BLaER1 (cell line): ENCODE results near the gene NUDT1.

Experiments used
- H3K27ac ChIP-seq: shearing (Covaris generic); formaldehyde crosslinking; 2 replicates; pipeline ENCODE4 v1.8.1; 2022
- H3K27me3 ChIP-seq: shearing (Covaris generic); formaldehyde crosslinking; 2 replicates; pipeline ENCODE4 v1.8.1; 2022
- H3K36me3 ChIP-seq: shearing (Covaris generic); formaldehyde crosslinking; 2 replicates; pipeline ENCODE4 v1.8.1; 2022
- H3K4me1 ChIP-seq: shearing (Covaris generic); formaldehyde crosslinking; 2 replicates; pipeline ENCODE4 v1.8.1; 2022
- H3K4me2 ChIP-seq: shearing (Covaris generic); formaldehyde crosslinking; 2 replicates; pipeline ENCODE4 v1.8.1; 2022
- H3K4me3 ChIP-seq: shearing (Covaris generic); formaldehyde crosslinking; 2 replicates; pipeline ENCODE4 v1.8.1; 2022
- H3K9ac ChIP-seq: shearing (Covaris generic); formaldehyde crosslinking; 2 replicates; pipeline ENCODE4 v1.8.1; 2022
- H3K9me3 ChIP-seq: shearing (Covaris generic); formaldehyde crosslinking; 2 replicates; pipeline ENCODE4 v1.8.1; 2022
- H4K20me1 ChIP-seq: shearing (Covaris generic); formaldehyde crosslinking; 2 replicates; pipeline ENCODE4 v1.8.1; 2022
- Cebpa-rat ChIP-seq: shearing (Covaris generic); IDR thresholded peaks from 2 replicates; pipeline ENCODE4 v1.8.1; 2022

The NUDT1 gene

DNA sequence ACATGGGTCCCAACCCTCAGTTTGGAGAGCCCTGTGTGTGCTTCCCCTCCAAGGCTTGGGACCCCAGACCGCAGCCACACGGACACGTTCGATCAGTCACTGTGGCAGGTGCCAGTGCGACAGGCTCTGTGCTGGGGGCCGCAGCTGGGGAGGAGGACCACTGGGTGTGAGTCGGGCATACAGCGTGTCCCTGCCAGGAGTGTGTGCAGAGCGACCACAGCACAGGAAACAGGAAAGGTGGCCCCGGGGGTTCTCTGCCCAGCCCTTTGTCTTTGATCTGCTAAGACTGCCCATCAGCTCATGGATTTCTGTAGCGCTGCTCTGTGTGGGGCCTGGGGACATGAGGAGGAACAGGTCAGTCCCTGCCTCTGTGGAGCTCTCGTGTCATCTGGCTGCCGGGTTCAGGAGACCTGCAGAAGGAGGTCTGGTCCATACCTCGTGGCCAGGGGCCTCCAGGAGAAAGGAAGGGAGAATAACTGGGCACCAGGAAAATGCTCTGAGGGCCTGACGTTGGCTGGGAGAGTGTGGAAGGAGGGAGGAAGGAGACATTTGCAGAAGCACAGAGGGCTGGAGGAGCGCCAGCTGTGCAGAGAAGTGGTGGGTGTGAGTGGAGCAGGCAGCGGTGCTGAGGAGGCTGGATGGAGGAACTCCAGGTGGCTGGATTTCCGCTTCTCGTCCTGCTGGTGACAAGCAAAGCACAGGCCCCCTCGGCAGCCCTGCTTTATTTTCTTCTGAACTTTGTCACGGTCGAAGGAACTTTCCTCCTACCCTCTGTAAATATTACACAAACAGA, 4.1 kb downstream of the NUDT1 start:
- no peak for TF ChIP-seq Cebpa-rat
- peaks cover 92% of the 10 kb centered on the region for H3K4me1 ChIP-seq
- peak overlapping the region; percentile 95 for H3K27ac ChIP-seq
- peak overlapping the region; percentile 98 for H3K4me3 ChIP-seq
- H4K20me1 ChIP-seq, result peaks cover 11% of the 10 kb centered on the region
- peak overlapping the region; percentile 99 for H3K4me2 ChIP-seq
- peaks cover 13% of the 10 kb centered on the region for H3K36me3 ChIP-seq
- H3K27me3 ChIP-seq, result no peaks in the 10 kb centered on the region
- no peaks in the 10 kb centered on the region for H3K9me3 ChIP-seq
- peak overlapping the region; percentile 89 for H3K9ac ChIP-seq

DNA sequence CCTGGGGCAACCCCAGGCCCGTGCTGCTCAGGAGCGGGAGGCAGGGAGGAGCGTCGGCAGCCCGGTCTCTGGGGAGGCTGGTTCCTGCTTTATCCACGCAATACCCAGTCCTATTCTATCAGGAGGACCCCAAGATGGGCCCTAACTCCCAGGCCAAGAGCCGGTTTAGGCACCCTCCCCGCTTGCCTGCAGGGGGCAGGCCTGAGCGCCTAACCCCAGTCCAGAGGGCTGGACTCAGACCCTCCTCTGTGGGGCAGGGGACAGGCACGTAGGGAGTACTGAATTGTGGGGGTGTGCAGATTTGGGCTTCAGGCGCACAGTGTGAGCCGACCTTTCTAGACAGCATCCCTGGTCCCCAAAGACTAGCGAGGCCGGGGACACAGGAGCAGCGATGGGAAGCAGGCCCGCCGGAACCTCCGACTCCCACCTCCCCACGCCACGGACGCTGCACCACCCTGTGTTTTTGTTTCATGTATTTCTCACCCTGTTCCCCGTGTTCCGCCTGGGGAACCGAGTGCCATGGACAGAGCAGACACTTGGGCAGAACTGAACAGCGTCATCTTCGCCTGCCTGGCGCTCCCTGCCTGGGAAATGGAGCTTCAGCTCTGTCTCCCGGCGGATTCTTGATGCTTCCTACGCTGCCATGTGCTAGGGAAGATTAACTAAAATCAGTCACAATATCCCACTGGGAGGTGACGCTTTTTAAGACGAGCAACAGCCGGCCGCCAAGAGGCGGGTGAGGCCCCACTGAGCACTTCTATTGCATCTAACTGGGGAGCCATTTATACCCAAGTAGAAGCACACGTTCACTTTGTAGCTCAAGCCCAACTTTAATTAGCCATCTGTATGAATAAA, 5.3 kb downstream of the NUDT1 start:
- Histone ChIP-seq H3K36me3 (peaks cover 25% of the 10 kb centered on the region), H3K9me3 (no peaks in the 10 kb centered on the region), H4K20me1 (peaks cover 17% of the 10 kb centered on the region), H3K4me1 (peaks cover 100% of the 10 kb centered on the region), H3K27me3 (no peaks in the 10 kb centered on the region), H3K27ac (peak overlapping the region; percentile 95), H3K4me3 (peak overlapping the region; percentile 98), H3K4me2 (peak overlapping the region; percentile 99), H3K9ac (peak overlapping the region; percentile 89)
- TF ChIP-seq Cebpa-rat, result no peak

DNA sequence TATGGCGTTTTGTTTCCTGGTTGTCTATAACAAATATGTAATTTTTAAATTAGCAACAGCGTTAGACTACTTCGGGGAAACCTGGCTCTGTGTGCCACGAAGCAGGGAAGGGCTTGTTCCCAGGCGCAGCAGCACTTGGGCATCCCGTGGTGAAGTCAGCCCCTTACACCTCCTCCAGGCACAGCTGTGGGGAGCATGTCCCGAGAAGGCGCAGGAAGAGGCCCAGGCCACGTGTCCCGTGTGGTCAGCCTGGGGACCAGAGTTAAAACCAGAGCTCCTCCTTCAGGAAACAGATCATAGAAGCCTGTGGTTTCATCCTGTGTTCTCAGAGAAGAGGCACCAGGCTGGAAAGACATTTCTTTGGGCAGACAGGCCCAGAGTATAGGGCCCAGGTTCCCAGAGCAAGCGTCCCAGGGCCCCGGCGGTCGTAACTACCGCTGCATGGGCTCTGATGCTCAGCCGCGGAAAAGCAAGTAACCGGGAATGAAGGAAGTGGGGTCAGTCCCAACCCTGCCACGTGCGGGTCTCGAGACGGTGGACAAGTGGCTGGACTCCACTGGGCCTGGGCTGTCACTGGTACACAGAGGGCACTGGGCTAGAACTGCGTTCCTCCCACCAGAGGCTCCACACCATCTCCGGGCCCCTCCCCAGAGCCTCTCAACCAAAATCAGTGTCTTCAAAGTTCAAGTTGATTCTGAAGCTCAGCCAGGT, 7.1 kb downstream of the NUDT1 start:
- Histone ChIP-seq H3K27ac (peak overlapping the region; percentile 55), H3K9me3 (no peaks in the 10 kb centered on the region), H3K4me2 (peak overlapping the region; percentile 99), H3K36me3 (peaks cover 36% of the 10 kb centered on the region), H3K4me3 (no peak overlapping the region), H4K20me1 (peaks cover 17% of the 10 kb centered on the region), H3K4me1 (peaks cover 99% of the 10 kb centered on the region), H3K27me3 (no peaks in the 10 kb centered on the region), H3K9ac (peak overlapping the region; percentile 30)
- no peak for TF ChIP-seq Cebpa-rat

DNA sequence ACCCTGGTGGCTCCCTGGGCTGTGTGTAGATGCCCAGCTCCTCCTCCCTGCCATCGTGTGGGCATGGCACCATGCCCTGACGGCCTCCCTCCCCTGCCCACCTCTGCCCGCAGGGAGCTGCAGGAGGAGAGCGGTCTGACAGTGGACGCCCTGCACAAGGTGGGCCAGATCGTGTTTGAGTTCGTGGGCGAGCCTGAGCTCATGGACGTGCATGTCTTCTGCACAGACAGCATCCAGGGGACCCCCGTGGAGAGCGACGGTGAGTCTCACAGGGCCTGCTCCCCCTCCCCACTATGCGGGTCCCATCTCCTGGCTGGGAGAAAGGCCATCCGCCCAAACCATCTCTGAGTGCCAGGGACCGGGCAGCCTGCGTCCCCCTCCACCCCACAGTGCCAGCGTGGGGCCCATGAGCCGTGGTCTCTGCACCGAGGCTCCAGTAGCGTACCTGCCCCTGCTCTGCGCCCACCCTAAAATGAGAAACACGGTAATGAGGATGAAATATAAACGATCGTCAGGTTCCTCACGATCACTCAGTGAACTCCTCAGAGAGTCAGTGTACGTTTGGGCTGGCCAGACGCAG, 7.8 kb downstream of the NUDT1 start:
- Histone ChIP-seq H3K4me2 (peak overlapping the region; percentile 99), H4K20me1 (peaks cover 17% of the 10 kb centered on the region), H3K9me3 (no peaks in the 10 kb centered on the region), H3K36me3 (peaks cover 43% of the 10 kb centered on the region), H3K27ac (peak overlapping the region; percentile 55; the same call in 1 of the 2 replicates), H3K27me3 (no peaks in the 10 kb centered on the region), H3K4me1 (peaks cover 99% of the 10 kb centered on the region), H3K9ac (no peak overlapping the region; the same call in 1 of the 2 replicates), H3K4me3 (no peak overlapping the region)
- TF ChIP-seq Cebpa-rat, result no peak

DNA sequence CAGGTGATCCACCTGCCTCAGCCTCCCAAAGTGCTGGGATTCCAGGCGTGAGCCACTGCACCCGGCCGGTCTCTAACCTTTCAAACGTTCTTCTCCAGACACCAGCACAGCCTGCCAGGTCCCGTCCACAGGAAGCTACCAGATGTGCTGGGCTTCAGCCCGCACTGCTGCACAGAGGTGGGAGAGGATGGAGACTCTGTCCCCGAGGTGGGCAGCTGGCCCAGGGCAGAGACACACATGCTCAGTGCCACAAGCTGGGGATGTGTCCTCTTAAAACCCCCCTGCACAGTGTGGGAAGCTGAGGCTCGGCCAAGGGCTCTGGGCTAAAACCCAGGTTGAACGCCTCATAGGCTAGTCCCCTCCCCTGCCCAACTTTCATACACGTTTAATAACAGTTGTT, 9.4 kb downstream of the NUDT1 start:
- TF ChIP-seq Cebpa-rat, result no peak
- Histone ChIP-seq H3K27me3 (no peaks in the 10 kb centered on the region), H3K4me2 (peak overlapping the region; percentile 77; the same call in 1 of the 2 replicates), H3K4me1 (peaks cover 84% of the 10 kb centered on the region), H3K9me3 (no peaks in the 10 kb centered on the region), H3K4me3 (no peak overlapping the region), H3K36me3 (peaks cover 58% of the 10 kb centered on the region), H3K27ac (no peak overlapping the region), H4K20me1 (peaks cover 25% of the 10 kb centered on the region), H3K9ac (no peak overlapping the region)

DNA sequence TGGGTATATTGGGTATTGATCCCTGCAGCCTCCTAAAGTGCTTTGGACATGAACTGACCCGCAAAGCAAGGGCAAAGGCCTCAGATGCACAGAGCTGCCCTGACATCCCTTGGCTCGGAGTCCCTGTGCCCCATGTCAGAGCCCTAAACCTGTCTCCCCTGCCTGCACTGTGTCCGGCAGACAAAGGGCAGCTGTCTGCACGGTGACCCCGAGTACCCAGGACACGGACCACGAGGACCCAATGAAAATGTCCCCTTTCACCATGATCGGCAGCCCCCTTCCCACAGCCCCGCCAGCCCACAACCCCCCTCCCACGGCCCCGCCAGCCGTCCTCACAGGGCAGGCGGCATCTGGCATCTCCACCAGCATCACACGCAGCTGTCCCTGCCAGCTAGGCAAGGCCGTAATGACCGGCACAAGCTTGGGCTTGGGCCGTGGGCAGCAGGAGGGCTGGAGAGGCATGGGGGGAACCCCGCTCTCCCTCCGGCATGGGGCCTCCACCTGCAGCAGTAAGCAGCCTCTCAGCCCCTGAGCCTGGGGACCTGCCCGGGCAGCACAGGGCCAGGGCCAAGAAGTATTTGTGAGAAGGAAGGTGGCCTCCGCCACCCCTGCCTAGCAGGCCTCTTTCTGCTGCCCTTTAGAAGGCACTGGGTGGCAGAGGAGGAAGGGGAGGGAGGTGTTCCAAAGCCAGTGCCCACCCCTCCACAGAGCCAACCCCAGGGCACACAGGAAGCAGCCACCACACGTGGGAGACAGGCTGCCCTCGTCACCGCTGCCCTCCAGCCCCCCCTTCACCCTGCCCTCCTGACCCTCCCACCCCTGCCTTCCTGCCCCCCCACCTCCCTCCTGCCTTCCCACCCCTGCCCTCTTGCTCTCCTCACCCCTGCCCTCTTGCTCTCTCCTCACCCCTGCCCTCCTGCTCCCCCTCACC, 10.1 kb downstream of the NUDT1 start:
- Histone ChIP-seq H3K9me3 (no peaks in the 10 kb centered on the region), H3K27me3 (no peaks in the 10 kb centered on the region), H3K4me1 (peaks cover 80% of the 10 kb centered on the region), H3K9ac (peak overlapping the region; percentile 50; the same call in 1 of the 2 replicates), H3K36me3 (peaks cover 65% of the 10 kb centered on the region), H3K4me3 (no peak overlapping the region), H3K4me2 (peak overlapping the region; percentile 77), H3K27ac (peak overlapping the region; percentile 53), H4K20me1 (peaks cover 25% of the 10 kb centered on the region)
- TF ChIP-seq Cebpa-rat, result no peak

DNA sequence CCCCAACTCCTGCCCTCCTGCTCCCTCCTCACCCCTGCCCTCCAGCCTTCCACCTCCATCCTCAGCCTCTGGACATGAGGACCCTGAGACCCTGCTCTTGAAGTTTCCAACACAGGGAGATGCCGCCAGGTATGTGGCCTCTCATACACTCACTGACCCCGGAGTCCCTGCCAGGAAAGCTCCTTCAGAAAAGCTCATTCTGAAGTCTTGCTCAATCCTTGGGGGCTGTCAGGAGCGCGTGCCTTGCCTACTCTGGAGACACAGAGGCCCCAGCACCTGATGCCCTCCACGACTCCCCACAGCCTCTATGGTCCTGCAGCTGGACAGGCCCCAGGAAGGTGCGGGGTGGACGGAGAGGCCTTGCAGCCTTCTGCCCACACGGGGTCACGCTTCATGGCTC, 11.0 kb downstream of the NUDT1 start:
- no peak overlapping the region for H3K4me3 ChIP-seq
- peaks cover 25% of the 10 kb centered on the region for H4K20me1 ChIP-seq
- no peaks in the 10 kb centered on the region for H3K9me3 ChIP-seq
- TF ChIP-seq Cebpa-rat, result no peak
- peak overlapping the region; percentile 32 for H3K4me2 ChIP-seq
- no peaks in the 10 kb centered on the region for H3K27me3 ChIP-seq
- no peak overlapping the region for H3K9ac ChIP-seq
- peaks cover 80% of the 10 kb centered on the region for H3K4me1 ChIP-seq
- peaks cover 72% of the 10 kb centered on the region for H3K36me3 ChIP-seq
- H3K27ac ChIP-seq, result peak overlapping the region; percentile 44

DNA sequence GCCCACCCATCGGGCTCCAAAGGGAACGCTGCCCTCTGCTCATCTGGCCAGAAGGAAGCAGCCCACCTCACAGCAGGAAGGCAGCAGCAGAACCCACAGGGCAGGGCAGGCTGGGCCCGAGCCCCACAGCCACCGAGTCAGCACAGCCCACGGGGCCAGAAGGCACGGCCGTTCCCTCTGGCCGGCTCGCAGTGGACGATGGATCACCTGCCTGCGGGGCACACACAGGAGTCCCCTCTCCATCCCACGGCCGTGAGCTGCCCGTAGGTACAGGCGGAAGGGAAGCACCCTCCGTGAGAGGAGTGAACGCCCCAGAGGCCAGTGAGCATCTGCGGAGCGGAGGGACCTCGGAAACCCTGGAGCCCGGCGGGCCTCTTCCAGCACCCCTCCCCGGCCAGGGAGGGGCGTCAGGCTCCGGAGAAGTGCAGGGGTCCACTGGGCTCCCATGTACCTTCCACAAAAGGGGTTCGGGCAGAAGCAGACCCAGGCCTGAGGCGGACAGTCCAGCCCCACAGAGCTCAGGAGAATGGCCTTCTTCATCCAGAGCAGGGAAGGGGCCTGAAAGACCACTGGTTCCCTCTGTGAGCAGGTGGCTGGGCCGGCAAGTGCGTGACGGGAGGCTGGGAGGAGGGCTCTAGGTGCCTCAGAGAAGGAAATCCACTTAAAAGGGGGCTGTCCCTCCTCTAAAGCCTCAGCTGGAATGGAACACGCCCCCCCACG, 11.7 kb downstream of the NUDT1 start:
- no peak for TF ChIP-seq Cebpa-rat
- peaks cover 80% of the 10 kb centered on the region for H3K4me1 ChIP-seq
- peaks cover 30% of the 10 kb centered on the region for H4K20me1 ChIP-seq
- peak overlapping the region; percentile 32 for H3K4me2 ChIP-seq
- H3K9me3 ChIP-seq, result no peaks in the 10 kb centered on the region
- H3K27ac ChIP-seq, result peak overlapping the region; percentile 44
- no peak overlapping the region for H3K9ac ChIP-seq
- H3K27me3 ChIP-seq, result no peaks in the 10 kb centered on the region
- H3K4me3 ChIP-seq, result no peak overlapping the region
- peaks cover 72% of the 10 kb centered on the region for H3K36me3 ChIP-seq
